HG02678 (cell line): ENCODE results near the gene FAM124A.

Experiments
- ATAC-seq: cut with Tn5 transposase; IDR thresholded peaks from one replicate; pipeline ENCODE4 v1.9.1; 2021; ENCODE audit warnings: mild to moderate bottlenecking, moderate library complexity; ENCODE audit not compliant: unreplicated experiment

FAM124A gene

DNA sequence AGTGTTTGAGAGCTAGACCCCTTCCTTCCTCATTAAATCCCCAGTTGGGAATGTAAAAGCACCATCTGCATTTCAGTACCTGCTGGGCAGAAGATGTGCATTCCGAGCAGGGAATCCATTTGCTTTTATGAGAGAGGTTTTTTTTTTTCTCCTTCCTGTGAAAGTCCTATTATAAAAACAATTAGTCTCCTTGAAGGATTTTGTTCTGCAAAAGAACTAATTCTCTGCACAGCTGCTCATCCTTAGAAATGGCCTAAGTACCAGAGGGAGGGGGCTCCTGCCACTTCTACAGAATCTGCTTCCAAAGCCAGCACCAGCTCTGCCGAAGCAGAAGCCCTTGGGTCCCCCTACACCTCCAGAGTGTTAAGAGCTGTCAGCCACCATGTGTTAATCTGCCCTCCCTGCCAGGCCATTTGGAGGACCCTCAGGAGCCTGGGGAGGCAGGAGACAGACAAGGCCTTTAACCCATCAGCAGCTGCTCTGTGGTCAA is 80.9 kb downstream of the FAM124A start:
- no peak for ATAC-seq

DNA sequence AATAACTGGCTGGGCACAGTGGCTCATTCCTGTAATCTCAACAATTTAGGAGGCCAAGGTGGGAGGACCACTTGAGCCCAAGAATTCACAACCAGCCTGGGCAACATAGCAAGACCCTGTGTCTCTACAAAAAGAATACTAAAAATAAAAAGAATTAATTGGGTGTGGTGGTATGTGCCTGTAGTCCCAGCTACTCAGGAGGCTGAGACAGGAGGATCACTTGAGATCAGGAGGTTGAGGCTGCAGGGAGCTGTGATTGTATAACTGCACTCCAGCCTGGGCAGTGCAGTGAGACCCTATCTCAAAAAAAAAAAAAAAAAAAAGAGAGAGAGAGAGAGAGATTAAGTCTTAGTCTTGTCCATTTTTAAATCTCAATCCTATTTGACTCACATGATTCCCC is 81.7 kb downstream of the FAM124A start:
- no peak for ATAC-seq

DNA sequence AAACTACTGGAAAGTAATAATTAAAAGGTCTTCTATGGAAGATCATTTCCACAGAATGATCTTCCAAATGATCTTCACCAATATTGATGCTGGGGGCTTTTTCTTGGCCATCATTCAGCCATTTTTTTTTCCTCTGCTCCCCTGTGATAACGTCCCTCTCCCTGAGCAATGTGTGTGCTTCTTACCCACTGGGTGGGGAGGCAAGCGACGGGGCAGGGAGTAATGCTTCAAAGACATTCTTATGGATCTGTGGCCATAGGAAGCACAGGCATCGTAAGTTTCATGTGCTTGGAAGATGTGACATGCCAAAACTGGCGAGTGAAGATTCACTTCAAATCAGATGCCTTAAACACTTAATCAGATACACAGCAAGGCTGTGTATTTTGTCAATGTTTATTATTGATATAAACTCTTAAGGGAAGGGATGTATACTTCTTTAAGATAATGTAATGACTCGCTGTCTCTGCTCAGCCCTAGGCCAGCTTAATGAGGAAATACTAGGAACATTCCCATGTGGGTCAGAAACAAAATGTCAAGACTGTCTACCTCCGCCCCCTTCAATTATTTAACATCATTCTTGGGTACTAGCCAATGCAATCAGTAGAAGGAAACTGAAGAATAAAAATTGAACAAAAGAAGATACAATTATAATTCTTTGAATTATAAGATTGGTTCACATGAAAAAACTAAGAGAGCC is 83.2 kb downstream of the FAM124A start:
- ATAC-seq = no peak

DNA sequence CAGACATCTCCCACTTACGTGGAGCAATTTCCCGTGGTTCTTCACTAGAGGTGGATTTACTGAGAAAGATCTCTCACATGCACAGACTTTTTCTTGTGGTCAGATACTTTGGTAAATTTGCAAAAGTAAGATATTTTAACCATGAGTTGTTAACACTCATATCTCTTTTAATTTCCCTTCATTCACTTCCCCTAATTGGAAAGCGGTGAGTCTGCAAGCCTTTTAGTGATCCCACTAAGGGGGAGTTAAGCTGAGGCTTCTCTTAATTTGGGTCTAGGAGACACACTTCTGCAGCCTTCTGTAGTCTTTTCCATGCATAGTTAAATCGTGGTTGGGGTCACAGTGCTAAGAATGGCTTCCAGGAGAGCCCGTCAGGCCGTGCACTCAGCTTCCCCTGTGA is 86.6 kb downstream of the FAM124A start:
- no peak for ATAC-seq

DNA sequence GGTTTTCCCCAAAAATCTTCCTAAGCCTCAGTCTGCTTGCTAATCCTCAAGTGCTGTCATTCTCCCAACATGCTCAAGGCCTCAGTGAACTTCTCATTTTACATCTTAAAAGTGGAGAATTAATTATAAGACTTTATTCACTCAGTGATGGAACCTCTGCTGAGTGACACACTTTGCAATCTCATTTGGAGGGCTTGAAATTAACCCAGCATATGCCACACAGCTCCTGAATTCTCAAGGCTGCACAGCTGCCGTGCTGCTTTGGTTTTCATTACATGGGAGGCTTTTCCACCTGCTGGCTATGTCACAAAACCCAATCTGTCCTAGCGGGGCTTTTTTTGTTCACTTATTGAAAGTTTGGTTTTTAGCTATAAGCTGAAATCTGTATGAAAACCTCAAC is 89.0 kb downstream of the FAM124A start:
- ATAC-seq = no peak

DNA sequence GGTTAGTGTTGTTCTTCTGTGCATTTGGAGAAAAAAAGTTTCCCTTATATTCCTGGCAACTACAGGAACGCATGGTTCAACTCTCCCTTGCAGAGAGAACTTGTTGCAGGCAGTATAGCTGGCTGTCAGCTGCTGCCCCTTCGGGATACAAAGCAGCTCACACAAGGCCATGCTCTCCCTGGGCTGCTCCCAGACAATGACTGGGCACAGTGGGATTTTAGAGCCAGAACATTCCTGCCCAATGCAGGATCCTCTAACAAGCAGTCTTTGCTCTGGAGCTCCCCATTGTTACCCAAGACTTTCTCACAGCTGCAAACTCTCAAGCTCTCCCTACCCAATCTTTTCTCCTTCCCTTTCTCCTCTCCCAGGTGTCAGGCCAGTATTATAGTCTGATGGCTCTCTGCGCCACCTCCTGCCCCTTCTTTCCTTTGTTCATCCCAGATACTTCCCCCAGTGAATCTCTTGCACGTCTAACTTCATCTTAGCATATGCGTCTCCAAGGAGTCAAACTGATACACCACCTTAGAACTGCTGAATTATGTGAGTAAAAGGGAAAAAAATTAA is 89.8 kb downstream of the FAM124A start:
- ATAC-seq = no peak

DNA sequence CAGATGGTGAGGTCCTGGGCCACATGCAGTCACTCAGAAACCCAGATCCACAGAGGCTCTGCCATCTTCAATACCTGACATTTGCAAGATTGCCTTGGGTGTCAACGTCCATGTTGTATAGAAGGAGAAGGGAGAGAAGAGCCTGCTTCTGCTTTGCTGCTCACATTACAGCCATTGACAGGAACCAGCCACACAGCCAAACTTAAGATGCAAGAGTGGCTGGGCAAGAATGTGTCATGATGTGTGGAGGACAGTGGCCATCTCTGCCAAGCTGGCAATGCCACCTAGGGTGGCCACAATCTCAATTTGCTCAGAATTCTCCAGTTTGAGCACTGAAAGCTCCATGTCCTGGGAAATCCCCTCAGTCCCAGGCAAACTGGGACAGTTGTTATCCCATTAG is 91.4 kb downstream of the FAM124A start:
- no peak for ATAC-seq

DNA sequence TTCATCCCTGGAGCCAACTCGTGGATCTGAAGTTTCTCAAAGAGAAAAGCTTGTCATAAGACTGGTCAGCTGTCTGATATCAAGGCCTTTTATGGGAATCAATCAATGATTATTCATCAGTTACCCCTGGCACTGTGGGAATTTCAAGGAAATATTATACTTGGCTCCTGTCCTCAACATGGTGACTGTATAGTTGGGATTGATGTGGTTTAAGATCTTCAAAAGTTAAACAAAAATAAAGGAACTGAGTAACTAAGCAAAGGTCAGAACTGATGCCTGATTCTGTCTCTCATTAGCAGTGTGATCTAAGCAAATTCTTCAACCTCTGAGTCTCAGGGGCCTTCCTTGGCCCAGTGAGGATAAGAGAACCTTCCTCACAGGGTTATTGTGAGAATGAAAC is 95.1 kb downstream of the FAM124A start:
- ATAC-seq = no peak

DNA sequence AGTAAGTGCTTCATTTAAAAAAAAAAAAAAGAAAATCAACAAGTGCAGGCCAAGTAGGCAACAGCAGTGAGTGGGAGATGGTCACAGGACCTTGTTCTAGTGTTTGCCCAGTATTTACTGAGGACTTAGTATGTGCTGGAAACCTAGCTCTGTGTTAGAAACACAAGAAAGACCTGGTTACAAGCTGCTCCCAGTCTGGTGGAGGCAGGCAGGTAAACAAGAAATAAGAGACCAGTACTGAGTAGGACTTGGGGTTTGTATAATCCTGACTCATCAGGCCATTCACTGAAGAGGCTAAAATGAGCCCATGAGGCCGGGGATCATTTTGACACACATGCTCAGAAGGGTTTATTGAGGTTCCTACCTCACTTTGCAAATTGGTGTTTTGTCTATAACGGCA is 95.8 kb downstream of the FAM124A start:
- no peak for ATAC-seq

DNA sequence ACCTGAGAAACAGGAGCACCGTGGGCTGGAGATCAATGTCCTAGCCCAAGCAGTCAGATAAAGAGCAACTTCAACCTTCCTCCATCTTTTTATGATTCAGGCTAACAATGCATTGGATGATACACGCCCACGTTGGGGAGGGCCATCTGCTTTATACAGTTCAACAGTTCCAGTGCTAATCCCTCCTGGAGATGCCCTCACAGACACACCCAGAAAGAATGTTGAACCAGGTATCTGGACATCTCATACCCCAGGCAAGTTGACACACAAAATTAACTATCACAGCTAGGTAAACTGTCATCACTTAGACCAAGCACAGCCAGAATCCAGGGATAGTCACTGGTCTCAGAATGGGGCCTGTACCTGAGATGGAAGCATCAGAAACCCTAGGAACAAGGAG is 96.7 kb downstream of the FAM124A start:
- ATAC-seq = no peak

DNA sequence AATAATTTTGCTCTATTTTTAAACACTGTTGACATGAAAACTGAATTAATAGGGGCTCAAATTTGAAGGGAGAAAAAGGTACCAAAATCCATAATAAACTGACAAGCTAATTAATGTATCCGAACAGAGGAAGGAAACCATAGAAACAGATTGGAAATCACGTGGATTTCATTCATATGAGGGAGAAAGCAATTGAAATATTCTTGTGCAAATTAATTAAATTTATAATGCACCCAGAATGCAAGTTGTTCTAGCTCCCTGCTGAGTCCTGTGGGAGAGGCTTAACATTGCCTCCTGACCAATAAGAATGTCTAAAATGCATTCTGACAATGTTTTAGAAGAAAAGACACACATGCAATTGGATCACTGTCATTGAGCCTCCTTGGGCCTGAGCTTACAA is 99.6 kb downstream of the FAM124A start:
- ATAC-seq = no peak

DNA sequence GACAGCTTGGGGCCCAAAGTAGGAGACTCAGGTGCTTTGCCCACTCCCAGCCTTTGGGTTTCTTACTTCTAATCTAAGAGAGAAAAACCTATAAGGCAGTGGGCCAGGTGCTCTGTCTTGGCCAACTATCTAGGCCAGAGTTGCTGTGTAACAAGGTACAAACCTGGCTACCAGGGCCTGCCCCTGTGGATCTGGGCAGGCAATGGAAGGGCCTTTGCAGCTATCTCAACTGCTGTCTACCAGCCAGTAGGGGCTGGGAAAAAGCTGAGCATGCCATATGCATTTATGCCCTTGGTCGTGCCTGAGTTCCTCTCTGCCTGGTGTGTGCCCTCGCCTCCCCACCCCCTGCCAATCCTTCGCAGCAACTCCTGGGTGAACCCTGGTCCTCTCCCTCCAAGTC is 100.6 kb downstream of the FAM124A start:
- ATAC-seq = no peak

DNA sequence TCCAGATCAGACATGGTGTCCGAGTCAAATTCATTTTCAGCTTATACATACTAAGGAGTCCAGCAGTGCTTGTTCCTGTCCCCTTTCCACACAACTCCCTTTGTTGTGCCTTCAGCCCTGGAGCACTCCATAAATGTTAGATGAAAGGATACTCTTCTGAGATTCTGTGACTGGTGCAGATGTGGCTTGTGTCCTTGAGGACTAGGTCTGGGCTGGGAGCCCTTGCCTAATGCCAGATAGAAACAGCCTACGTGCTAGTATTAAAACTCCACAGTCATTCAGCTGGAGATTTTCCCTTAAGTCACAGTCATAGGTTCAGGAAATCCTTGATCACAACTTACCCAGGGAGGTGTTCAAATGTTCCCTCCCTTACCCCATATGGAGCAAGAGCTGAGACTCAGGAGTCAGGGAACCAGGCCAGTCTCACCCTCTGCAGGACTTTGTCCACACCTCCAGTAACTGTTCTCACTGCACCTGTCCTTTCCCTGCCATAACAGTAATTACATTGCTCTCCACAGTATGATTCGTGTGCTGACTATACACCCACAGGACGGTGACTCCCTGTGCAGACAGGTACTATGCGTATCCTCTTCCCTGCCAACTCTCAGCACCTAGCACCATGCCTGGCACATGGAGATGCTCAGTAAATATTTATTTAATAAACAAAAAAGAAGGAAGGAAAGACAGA is 101.8 kb downstream of the FAM124A start:
- no peak for ATAC-seq

DNA sequence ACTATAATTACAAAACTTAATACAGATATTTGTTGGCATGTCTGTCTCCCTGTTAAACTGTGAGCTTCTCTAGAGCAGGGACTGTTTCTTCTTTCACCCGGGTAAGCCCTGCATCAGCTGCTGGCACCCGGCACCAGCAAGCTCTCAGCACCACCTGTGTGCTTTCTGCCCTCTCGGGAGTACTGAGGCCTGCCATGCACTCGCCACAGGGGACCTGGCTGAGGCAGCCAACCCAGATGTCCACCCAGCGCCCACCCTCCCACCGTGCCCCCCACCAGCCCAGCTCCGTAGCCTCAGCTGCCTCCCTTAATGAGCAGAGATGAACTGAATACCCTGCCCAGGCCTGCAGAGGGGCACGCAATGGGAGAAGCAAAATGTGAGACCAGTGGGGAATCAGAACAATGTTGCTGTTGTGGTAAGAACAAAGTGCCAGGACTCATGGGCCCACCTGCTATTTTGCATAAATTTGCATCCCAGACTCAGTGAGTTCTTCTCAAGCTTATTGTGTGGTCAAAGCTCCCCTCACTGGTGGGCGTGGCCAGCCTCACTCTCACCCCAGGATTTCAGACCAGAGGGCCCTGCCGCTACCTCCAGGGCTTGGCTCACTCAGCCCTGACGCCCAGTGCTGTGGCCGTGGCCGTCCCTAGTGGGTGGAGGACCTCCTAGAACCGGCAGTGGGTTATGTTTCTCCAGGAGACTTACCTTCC is 102.7 kb downstream of the FAM124A start:
- no peak for ATAC-seq

DNA sequence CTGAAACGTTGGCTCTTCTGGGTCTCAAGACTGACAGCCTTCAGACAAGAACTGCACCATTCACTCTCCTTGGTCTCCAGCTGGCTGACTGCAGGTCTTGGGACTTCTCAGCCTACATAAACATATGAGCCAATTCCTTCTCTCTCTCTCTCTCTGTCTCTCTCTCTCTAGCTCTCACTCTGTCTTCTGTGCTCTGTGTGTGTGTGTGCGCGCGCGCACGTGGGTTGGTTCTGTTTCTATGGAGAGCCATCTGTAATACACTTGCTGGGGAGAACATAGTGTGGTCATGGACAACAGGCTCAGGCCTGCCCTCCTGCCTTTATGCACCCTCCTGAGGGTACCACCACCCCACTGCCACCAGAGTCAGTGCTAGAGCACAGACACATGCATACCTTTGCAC is 103.6 kb downstream of the FAM124A start:
- no peak for ATAC-seq

DNA sequence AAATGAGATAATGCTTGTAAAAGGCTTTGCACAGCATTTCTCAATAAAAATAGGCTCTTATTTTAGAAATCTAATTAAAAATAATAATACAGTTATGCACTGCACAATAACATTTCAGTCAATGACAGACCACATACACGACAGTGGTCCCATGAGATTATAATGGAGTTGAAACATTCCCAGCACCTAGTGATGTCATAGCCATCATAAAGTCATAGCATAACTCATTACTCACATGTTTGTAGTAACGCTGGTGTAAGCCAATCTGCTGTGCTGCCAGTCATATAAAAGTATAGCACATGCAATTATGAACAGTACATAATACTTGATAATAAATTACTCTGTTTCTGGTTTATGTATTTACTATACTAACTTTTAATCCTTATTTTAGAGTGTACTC is 104.6 kb downstream of the FAM124A start:
- no peak for ATAC-seq

DNA sequence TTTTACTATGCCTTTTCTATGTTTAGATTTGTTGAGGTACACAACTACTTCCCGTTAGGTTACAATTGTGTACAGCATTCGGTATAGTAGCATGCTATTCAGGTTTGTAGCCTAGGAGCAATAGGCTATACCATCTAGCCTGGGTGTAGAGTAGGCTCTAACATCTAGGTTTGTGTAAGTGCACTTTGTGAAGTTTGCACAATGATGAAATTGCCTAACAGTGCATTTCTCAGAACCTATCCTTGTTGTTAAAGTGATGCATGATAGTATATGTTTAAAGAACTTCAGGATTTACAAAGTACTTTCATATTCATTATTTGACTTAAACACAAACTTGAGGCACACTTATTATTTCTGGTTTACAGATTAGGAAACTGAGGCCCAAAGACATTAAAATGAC is 105.8 kb downstream of the FAM124A start:
- no peak for ATAC-seq

DNA sequence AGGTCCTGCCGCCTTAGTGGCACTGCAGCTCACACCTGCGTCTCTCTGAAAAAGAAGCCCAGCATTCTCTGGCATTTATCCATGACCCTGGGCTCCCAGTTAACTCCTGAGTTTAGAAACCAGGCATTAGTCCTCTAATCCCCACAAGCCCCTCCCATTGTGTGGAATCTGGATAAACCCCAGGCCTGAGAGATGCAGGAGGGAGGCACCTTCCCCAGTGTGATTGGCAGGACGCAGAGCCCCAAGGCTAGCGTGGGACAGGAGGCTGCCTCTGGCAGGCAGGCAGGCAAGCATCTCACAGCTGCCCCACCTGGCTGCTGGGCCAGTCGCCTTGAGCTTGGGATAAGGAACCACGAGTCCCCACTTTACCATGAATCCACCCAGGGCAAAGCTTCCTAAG is 106.3 kb downstream of the FAM124A start:
- ATAC-seq = no peak

DNA sequence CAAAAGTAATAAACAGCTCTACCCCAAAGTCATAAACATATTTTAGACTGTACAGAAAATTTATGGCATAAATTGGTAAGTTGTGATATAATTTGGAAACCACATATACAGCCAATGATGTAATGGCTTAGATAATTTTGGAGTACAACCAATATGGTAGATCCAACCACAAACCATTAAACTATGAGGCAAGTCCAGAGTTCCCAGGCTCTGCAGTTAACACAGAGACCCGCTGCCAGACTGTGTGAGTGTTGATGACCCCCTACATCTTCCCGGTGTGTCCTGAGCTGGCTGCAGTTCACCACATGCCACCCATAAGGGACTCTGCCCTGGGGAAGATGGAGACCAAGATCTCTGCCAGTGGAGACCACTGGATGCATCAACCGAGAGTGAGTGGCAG is 107.4 kb downstream of the FAM124A start:
- no peak for ATAC-seq

DNA sequence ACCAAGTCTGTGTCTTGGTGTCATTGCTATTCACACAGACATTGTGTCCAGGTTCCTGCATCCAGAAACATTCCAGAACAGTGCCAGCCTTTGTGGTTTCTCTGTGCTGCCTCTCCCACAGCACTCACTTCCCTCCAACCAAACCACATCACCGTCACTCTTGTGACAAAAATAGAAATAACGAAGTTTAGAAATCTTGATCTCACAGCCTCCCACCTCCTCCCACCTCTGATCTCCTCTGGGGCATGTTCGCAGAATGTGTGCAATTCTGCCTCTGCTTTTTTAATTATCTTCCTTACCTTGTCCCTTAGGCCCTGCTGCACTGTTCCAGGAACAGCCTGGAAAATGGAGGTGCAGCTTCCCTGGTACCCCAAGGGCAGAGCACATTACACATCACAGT is 108.6 kb downstream of the FAM124A start:
- peak; percentile 51 for ATAC-seq

DNA sequence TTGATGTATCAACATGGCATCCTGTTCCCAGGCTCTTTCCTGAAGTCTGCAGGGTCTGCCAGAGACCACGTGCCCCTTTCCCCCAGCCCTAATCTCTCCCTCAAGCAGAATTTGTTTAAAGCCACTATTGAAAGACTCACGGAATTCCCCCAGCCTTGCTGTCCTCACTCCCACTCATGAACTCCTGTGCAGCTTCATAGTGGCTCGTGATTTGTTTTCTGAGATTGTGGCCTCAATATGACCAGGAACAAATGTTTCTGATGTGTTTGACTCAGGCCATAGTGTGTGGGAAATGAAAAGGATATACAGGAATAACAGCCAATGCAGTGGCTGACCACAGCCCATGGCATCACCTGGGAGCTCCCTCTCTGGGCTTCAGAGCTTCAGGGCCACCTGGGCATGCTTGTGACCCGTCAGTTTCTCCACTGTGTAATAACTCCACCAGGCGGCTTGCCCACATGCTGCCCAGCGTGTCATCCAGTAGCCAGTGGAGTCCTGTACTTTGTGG is 109.2 kb downstream of the FAM124A start:
- peak; percentile 59 for ATAC-seq
